IMR-90 (cell line): ENCODE results near the gene CLEC10A. TPM values are rescaled to one million over a fixed set of nuclear protein-coding genes. Genes with fewer than 3 reads are reported as not detected.

Experiments used
- ATAC-seq: fragments of 200-7000 bp; cut with Tn5 transposase; 2 replicates; pipeline ENCODE4 v1.9.1; 2020; ENCODE audit warnings: low read depth, mild to moderate bottlenecking, moderate library complexity
- BruUV-seq: library from RNA; stranded (reverse); fragments of 400-500 nt; replicated peaks from 2 replicates; lab custom pipeline; 2021; lab: Mats Ljungman, UMichigan
- CTCF ChIA-PET: fragments of 300-600 bp; formaldehyde crosslinking; extraction: SDS; loops from one replicate; lab custom pipeline; 2021; ENCODE audit warnings: antibody characterized with exemption; lab: Yijun Ruan, JAX
- POLR2A ChIA-PET: fragments of 300-600 bp; sonication (Branson Sonifier 250); formaldehyde crosslinking; loops from one replicate; lab custom pipeline; 2022; ENCODE audit warnings: antibody characterized with exemption; ENCODE audit not compliant: unreplicated experiment; lab: Charles Lee
- DNase-seq: peaks from one replicate; pipeline ENCODE4 v3.0.0; 2013
- H2AFZ ChIP-seq: replicated peaks from 2 replicates; pipeline ENCODE3; 2013; ENCODE audit warnings: low read length, mild to moderate bottlenecking; ENCODE audit not compliant: poor library complexity
- H2AK5ac ChIP-seq: 2 replicates; pipeline ENCODE4 v1.6.1; 2013; ENCODE audit warnings: low read depth, low read length, inconsistent platforms
- H2AK9ac ChIP-seq: replicated peaks from 2 replicates; pipeline ENCODE3; 2013; ENCODE audit warnings: mild to moderate bottlenecking, low read depth, low read length, moderate library complexity; ENCODE audit not compliant: poor library complexity
- H2BK120ac ChIP-seq: 2 replicates; pipeline ENCODE4 v1.6.1; 2013; ENCODE audit warnings: low read depth, low read length, inconsistent platforms
- H2BK15ac ChIP-seq: 3 replicates; pipeline ENCODE4 v1.6.1; 2013; ENCODE audit warnings: low read depth, low read length, inconsistent platforms
- H2BK20ac ChIP-seq: 2 replicates; pipeline ENCODE4 v1.6.1; 2013; ENCODE audit warnings: low read depth, mild to moderate bottlenecking, inconsistent platforms, low read length, moderate library complexity
- H2BK5ac ChIP-seq: 2 replicates; pipeline ENCODE4 v1.6.1; 2013; ENCODE audit warnings: mild to moderate bottlenecking, low read depth, low read length, inconsistent platforms; ENCODE audit not compliant: poor library complexity, severe bottlenecking
- H3K14ac ChIP-seq: replicated peaks from 2 replicates; pipeline ENCODE4 v1.6.1; 2013; ENCODE audit warnings: low read depth, low read length, inconsistent platforms
- H3K18ac ChIP-seq: 2 replicates; pipeline ENCODE4 v1.6.1; 2013; ENCODE audit warnings: low read depth, low read length, control low read depth
- H3K23ac ChIP-seq: 2 replicates; pipeline ENCODE4 v1.6.1; 2013; ENCODE audit warnings: low read depth, low read length, inconsistent platforms
- H3K27ac ChIP-seq: 2 replicates; pipeline ENCODE4 v1.5.1; 2013; ENCODE audit warnings: mild to moderate bottlenecking, control low read depth, low read length; ENCODE audit not compliant: insufficient read depth
- H3K27me3 ChIP-seq: 2 replicates; pipeline ENCODE4 v1.6.1; 2013; ENCODE audit warnings: low read length; ENCODE audit not compliant: control insufficient read depth, insufficient read depth
- H3K36me3 ChIP-seq: 2 replicates; pipeline ENCODE4 v1.6.1; 2013; ENCODE audit warnings: low read length, mixed read lengths; ENCODE audit not compliant: control insufficient read depth, insufficient read depth
- H3K4ac ChIP-seq: 2 replicates; pipeline ENCODE4 v1.6.1; 2013; ENCODE audit warnings: low read depth, low read length, inconsistent platforms
- H3K4me1 ChIP-seq: 2 replicates; pipeline ENCODE4 v1.6.1; 2013; ENCODE audit warnings: low read length, mixed read lengths; ENCODE audit not compliant: control insufficient read depth, insufficient read depth
- H3K4me2 ChIP-seq: 2 replicates; pipeline ENCODE4 v1.6.1; 2013; ENCODE audit warnings: low read depth, mild to moderate bottlenecking, control low read depth, low read length, moderate library complexity
- H3K4me3 ChIP-seq: 2 replicates; pipeline ENCODE4 v1.5.1; 2013; ENCODE audit warnings: low read depth, mild to moderate bottlenecking, control low read depth, low read length, moderate library complexity; ENCODE audit not compliant: insufficient read depth
- H3K56ac ChIP-seq: 2 replicates; pipeline ENCODE4 v1.6.1; 2013; ENCODE audit warnings: low read length, inconsistent platforms; ENCODE audit not compliant: insufficient read depth; ENCODE audit errors: extremely low read depth
- H3K79me1 ChIP-seq, 2 experiments: 2 replicates each; pipeline ENCODE4 v1.6.1; 2013; ENCODE audit warnings: low read length in 2 of 2, inconsistent platforms in 1 of 2, low read depth in 1 of 2
- H3K9ac ChIP-seq: 2 replicates; pipeline ENCODE4 v1.6.1; 2013; ENCODE audit warnings: low read depth, low read length, control low read depth
- H3K9me1 ChIP-seq: 2 replicates; pipeline ENCODE4 v1.6.1; 2013; ENCODE audit warnings: low read length, inconsistent platforms; ENCODE audit not compliant: insufficient read depth
- H3K9me3 ChIP-seq: 2 replicates; pipeline ENCODE4 v1.6.1; 2013; ENCODE audit warnings: low read length; ENCODE audit not compliant: control insufficient read depth, insufficient read depth
- H4K20me1 ChIP-seq: 2 replicates; pipeline ENCODE4 v1.6.1; 2013; ENCODE audit warnings: low read length, inconsistent platforms; ENCODE audit not compliant: insufficient read depth
- H4K5ac ChIP-seq: 2 replicates; pipeline ENCODE4 v1.6.1; 2013; ENCODE audit warnings: mild to moderate bottlenecking, low read depth, low read length, control low read depth
- H4K8ac ChIP-seq, 2 experiments: 2 replicates each; pipeline ENCODE4 v1.6.1; 2013; ENCODE audit warnings: low read depth in 2 of 2, low read length in 2 of 2, control low read depth in 1 of 2, inconsistent platforms in 1 of 2
- H4K91ac ChIP-seq: 2 replicates; pipeline ENCODE4 v1.6.1; 2013; ENCODE audit warnings: low read depth, low read length, inconsistent platforms; ENCODE audit not compliant: insufficient read depth
- BHLHE40 ChIP-seq: fragments of 150-350 bp; IDR thresholded peaks from 2 replicates; pipeline ENCODE4 v1.6.1; 2016; ENCODE audit warnings: mild to moderate bottlenecking, low read depth, low read length
- CHD1 ChIP-seq: IDR thresholded peaks from 2 replicates; pipeline ENCODE4 v1.6.1; 2012; ENCODE audit warnings: low read depth, low read length, improper control_type of control experiment
- MAFK ChIP-seq: IDR thresholded peaks from 2 replicates; pipeline ENCODE4 v1.6.1; 2012; ENCODE audit warnings: low read depth, low read length, improper control_type of control experiment
- MAZ ChIP-seq: IDR thresholded peaks from 2 replicates; pipeline ENCODE4 v1.6.1; 2012; ENCODE audit warnings: low read depth, mild to moderate bottlenecking, low read length, improper control_type of control experiment, moderate library complexity, borderline replicate concordance
- MXI1 ChIP-seq: IDR thresholded peaks from 2 replicates; pipeline ENCODE4 v1.6.1; 2012; ENCODE audit warnings: low read depth, mild to moderate bottlenecking, low read length, moderate library complexity, borderline replicate concordance
- NFE2L2 ChIP-seq: fragments of 150-350 bp; IDR thresholded peaks from 2 replicates; pipeline ENCODE4 v1.6.1; 2016; ENCODE audit warnings: low read depth, mild to moderate bottlenecking, low read length
- RAD21 ChIP-seq: IDR thresholded peaks from 2 replicates; pipeline ENCODE4 v1.6.1; 2012; ENCODE audit warnings: low read length, improper control_type of control experiment
- RCOR1 ChIP-seq: IDR thresholded peaks from 2 replicates; pipeline ENCODE4 v1.6.1; 2012; ENCODE audit warnings: mild to moderate bottlenecking, low read length, improper control_type of control experiment; ENCODE audit not compliant: insufficient replicate concordance
- RFX5 ChIP-seq: IDR thresholded peaks from 2 replicates; pipeline ENCODE4 v1.8.0; 2012; ENCODE audit warnings: low read depth, mild to moderate bottlenecking, low read length, moderate library complexity
- SMC3 ChIP-seq: fragments of 150-350 bp; IDR thresholded peaks from 2 replicates; pipeline ENCODE4 v1.6.1; 2016; ENCODE audit warnings: low read depth, mild to moderate bottlenecking, antibody characterized with exemption, low read length, moderate library complexity
- WGBS, 2 experiments: methylation state at CpG; one replicate each; pipeline versions ENCODE4 v1.1.5 to v1.1.7; 2013; ENCODE audit warnings: missing lambda C conversion rate in 2 of 2; ENCODE audit not compliant: insufficient read length in 1 of 2; ENCODE audit errors: extremely low coverage in 2 of 2; 5-methylcytosine and 5-hydroxymethylcytosine counted together
- dilution Hi-C: fragments of 300-500 bp; cut with HindIII; formaldehyde crosslinking; loops from one replicate; pipeline ENCODE4 v1.14.3; 2018; ENCODE audit warnings: low sequenced_read_pairs; ENCODE audit not compliant: unreplicated experiment
- in situ Hi-C: fragments of 300-500 bp; cut with MboI; formaldehyde crosslinking; loops from 3 replicates; pipeline ENCODE4 v1.14.3; 2019; ENCODE audit warnings: low sequenced_read_pairs, inconsistent platforms, mixed read lengths
- intact Hi-C: fragments of 100-400 bp; cut with micrococcal nuclease; formaldehyde crosslinking; loops from 2 replicates; pipeline ENCODE4 v1.10.0; 2022
- polyA plus RNA-seq, 3 experiments: library from polyadenylated mRNA; depleted of rRNA; stranded (reverse); fragments of >200 nt; gene quantifications; 2 replicates each; pipeline ENCODE4 v1.2.3, GENCODE V29; 2012; ENCODE audit warnings: low replicate concordance in 1 of 3
- total RNA-seq: library from RNA; depleted of rRNA; stranded (reverse); fragments of >200 nt; gene quantifications from 2 replicates; pipeline ENCODE4 v1.2.3, GENCODE V29; 2012
- TF ChIP-seq, protein P1 (sequence below): fragments of 150-350 bp; IDR thresholded peaks from 2 replicates; pipeline ENCODE4 v1.6.1; 2016; ENCODE audit warnings: low read depth, mild to moderate bottlenecking, low read length, moderate library complexity, borderline replicate concordance
- TF ChIP-seq, protein P2 (sequence below): fragments of 150-350 bp; IDR thresholded peaks from 2 replicates; pipeline ENCODE4 v1.6.1; 2017; ENCODE audit warnings: mild to moderate bottlenecking, antibody characterized with exemption, low read length, low read depth

The CLEC10A gene
- total and polyA plus RNA-seq, 2 of the 4 experiments (the other 2 are of a cell fraction), result not detected

DNA sequence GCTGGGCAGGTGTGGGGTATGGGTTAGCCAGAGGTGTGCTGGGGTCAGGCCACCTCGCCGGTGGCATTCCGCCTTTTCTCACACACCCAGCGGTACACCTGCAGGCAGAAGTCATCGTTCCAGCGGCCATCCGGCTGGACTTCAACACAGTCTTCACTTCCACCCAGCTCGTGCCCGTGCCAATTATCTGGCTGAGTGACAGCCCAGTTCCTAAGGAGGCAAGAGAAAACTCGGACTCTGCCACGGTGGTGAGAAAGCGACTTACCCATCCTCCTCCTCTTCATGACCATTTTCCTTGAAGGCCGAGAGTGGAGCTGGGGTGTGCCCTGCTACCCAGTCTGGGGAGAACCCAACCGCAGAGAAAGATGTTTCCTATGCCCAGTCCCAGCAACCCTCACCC, 21.5 kb upstream of the CLEC10A start:
- 100% methylated on average over 1 of the region's 14 CpGs; no CpG with 5 or more reads in 1 of the 2 experiments for WGBS, 2 experiments
- no peaks in the 10 kb centered on the region for H3K36me3 ChIP-seq
- no peak overlapping the region for H3K18ac ChIP-seq
- no peak overlapping the region for H3K4me3 ChIP-seq
- no peaks in the 10 kb centered on the region for H4K20me1 ChIP-seq
- no peak overlapping the region for H3K14ac ChIP-seq
- H2AK9ac ChIP-seq, result no peak overlapping the region
- dilution Hi-C loops, result no loop called here
- H4K5ac ChIP-seq, result no peak overlapping the region
- no TSS peak for BruUV-seq
- no peaks in the 10 kb centered on the region for H3K4me1 ChIP-seq
- no peak overlapping the region for H3K23ac ChIP-seq
- H3K9me1 ChIP-seq, result no peaks in the 10 kb centered on the region
- H2BK20ac ChIP-seq, result no peak overlapping the region
- H4K8ac ChIP-seq, result no peak overlapping the region
- no peak overlapping the region for H3K4me2 ChIP-seq
- DNase-seq (no peak), ATAC-seq (no peak)
- intact Hi-C loops, result no loop called here
- no peak overlapping the region for H3K27ac ChIP-seq
- H3K9me3 ChIP-seq, result no peaks in the 10 kb centered on the region
- no peak overlapping the region for H3K9ac ChIP-seq
- no peak overlapping the region for H2AK5ac ChIP-seq
- H2BK5ac ChIP-seq, result no peak overlapping the region
- no peak overlapping the region for H2AFZ ChIP-seq
- no peaks in the 10 kb centered on the region for H3K79me1 ChIP-seq
- in situ Hi-C loops, result no loop called here
- POLR2A ChIA-PET, result no interaction called here
- H3K56ac ChIP-seq, result no peak overlapping the region
- no peak overlapping the region for H2BK15ac ChIP-seq
- H2BK120ac ChIP-seq, result no peak overlapping the region
- H3K27me3 ChIP-seq, result peaks cover 29% of the 10 kb centered on the region
- no peak overlapping the region for H3K4ac ChIP-seq
- CTCF ChIA-PET, result no interaction called here
- no peak for TF ChIP-seq RAD21
- TF ChIP-seq SMC3, result no peak
- TF ChIP-seq, protein P1, sequence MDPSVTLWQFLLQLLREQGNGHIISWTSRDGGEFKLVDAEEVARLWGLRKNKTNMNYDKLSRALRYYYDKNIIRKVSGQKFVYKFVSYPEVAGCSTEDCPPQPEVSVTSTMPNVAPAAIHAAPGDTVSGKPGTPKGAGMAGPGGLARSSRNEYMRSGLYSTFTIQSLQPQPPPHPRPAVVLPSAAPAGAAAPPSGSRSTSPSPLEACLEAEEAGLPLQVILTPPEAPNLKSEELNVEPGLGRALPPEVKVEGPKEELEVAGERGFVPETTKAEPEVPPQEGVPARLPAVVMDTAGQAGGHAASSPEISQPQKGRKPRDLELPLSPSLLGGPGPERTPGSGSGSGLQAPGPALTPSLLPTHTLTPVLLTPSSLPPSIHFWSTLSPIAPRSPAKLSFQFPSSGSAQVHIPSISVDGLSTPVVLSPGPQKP, result no peak
- TF ChIP-seq, protein P2, sequence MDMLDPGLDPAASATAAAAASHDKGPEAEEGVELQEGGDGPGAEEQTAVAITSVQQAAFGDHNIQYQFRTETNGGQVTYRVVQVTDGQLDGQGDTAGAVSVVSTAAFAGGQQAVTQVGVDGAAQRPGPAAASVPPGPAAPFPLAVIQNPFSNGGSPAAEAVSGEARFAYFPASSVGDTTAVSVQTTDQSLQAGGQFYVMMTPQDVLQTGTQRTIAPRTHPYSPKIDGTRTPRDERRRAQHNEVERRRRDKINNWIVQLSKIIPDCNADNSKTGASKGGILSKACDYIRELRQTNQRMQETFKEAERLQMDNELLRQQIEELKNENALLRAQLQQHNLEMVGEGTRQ, result no peak
- TF ChIP-seq NFE2L2, result no peak
- TF ChIP-seq BHLHE40, result no peak
- TF ChIP-seq RCOR1, result no peak
- TF ChIP-seq MXI1, result no peak
- no peak for TF ChIP-seq MAZ
- no peak for TF ChIP-seq CHD1
- no peak for TF ChIP-seq RFX5
- TF ChIP-seq MAFK, result no peak
- H4K91ac ChIP-seq, result no peak overlapping the region
